A673 (cell line): Measurements from ENCODE around the gene SCRG1. TPM values are rescaled to one million over a fixed set of nuclear protein-coding genes. Genes with fewer than 3 reads are reported as not detected.

ENCODE experiments used
- BruUV-seq: library from RNA; stranded (reverse); fragments of 400-500 nt; replicated peaks from 2 replicates; lab custom pipeline; 2021; lab: Mats Ljungman, UMichigan
- CTCF ChIA-PET: fragments of 300-600 bp; sonication (Branson Sonifier 250); formaldehyde crosslinking; loops from one replicate; lab custom pipeline; 2022; ENCODE audit warnings: antibody characterized with exemption; lab: Charles Lee
- POLR2A ChIA-PET: fragments of 300-600 bp; sonication (Branson Sonifier 250); formaldehyde crosslinking; loops from one replicate; lab custom pipeline; 2022; ENCODE audit warnings: antibody characterized with exemption; ENCODE audit not compliant: low non-redundant PET; lab: Charles Lee
- DNase-seq: peaks from one replicate; pipeline ENCODE4 v3.0.0-alpha.2; 2015; ENCODE audit warnings: low spot score
- H3K27ac ChIP-seq: fragments of 200-600 bp; sonication (generic); 2 replicates; pipeline ENCODE4 v1.5.1; 2016; ENCODE audit warnings: mixed run types, low read depth, mild to moderate bottlenecking, mixed read lengths, antibody characterized with exemption, low read length; ENCODE audit not compliant: poor library complexity, severe bottlenecking
- H3K27me3 ChIP-seq: fragments of 200-600 bp; sonication (generic); replicated peaks from 2 replicates; pipeline ENCODE4 v1.6.1; 2017; ENCODE audit warnings: mixed run types, low read depth, mild to moderate bottlenecking, mixed read lengths, antibody characterized with exemption, low read length; ENCODE audit not compliant: insufficient read depth, poor library complexity
- H3K36me3 ChIP-seq: fragments of 200-600 bp; sonication (generic); 2 replicates; pipeline ENCODE4 v1.6.1; 2016; ENCODE audit warnings: mixed run types, mild to moderate bottlenecking, mixed read lengths, antibody characterized with exemption, low read length; ENCODE audit not compliant: insufficient read depth, poor library complexity, severe bottlenecking
- H3K4me1 ChIP-seq: fragments of 200-600 bp; sonication (generic); 2 replicates; pipeline ENCODE4 v1.6.1; 2017; ENCODE audit warnings: mixed run types, mild to moderate bottlenecking, mixed read lengths, antibody characterized with exemption, low read length; ENCODE audit not compliant: insufficient read depth, poor library complexity, severe bottlenecking
- H3K4me3 ChIP-seq: fragments of 200-600 bp; sonication (generic); 2 replicates; pipeline ENCODE4 v1.5.1; 2016; ENCODE audit warnings: low read depth, mixed run types, mild to moderate bottlenecking, mixed read lengths, low read length; ENCODE audit not compliant: poor library complexity, severe bottlenecking
- H3K9me3 ChIP-seq: fragments of 200-600 bp; sonication (generic); 2 replicates; pipeline ENCODE4 v1.6.1; 2016; ENCODE audit warnings: mixed run types, low read depth, mild to moderate bottlenecking, mixed read lengths, antibody characterized with exemption, low read length; ENCODE audit not compliant: poor library complexity, severe bottlenecking
- EZH2 ChIP-seq: fragments of 200-600 bp; sonication (generic); IDR thresholded peaks from 2 replicates; pipeline ENCODE4 v1.6.1; 2017; ENCODE audit warnings: borderline replicate concordance, low read depth, mild to moderate bottlenecking, mixed read lengths, antibody characterized with exemption, low read length; ENCODE audit not compliant: poor library complexity, severe bottlenecking
- intact Hi-C: fragments of 100-400 bp; cut with micrococcal nuclease; formaldehyde crosslinking; loops from one replicate; pipeline ENCODE4 v1.10.0; 2022; ENCODE audit not compliant: unreplicated experiment
- total RNA-seq: library from RNA; stranded (reverse); gene quantifications from 2 replicates; pipeline ENCODE4 v1.2.3, GENCODE V29; 2021
- TF ChIP-seq, protein P1 (sequence below): fragments of 300-800, 200-600 bp; sonication (generic); conservative IDR thresholded peaks from 2 replicates; pipeline ENCODE4 v1.5.1; 2017; ENCODE audit warnings: low read depth, mild to moderate bottlenecking, antibody characterized with exemption, low read length, moderate library complexity, mixed read lengths

SCRG1 gene
- total RNA-seq, 1 experiment from 2014 or later: 0.09 TPM

GRCh38 chr4:173362666-173363065, 36.2 kb downstream of the SCRG1 start:
- DNase-seq: no peak
- H3K36me3 ChIP-seq: no peaks in the 10 kb centered on the region
- no peak overlapping the region for H3K4me3 ChIP-seq
- POLR2A ChIA-PET: no interaction called here
- H3K9me3 ChIP-seq: no peaks in the 10 kb centered on the region
- CTCF ChIA-PET: interaction anchor here (0.7 kb wide), 1 partner anchor 61 kb away, joined by 4 read pairs; no protein-coding TSS in a partner anchor
- no peak overlapping the region for H3K27ac ChIP-seq
- no TSS peak for BruUV-seq
- TF ChIP-seq, protein P1, sequence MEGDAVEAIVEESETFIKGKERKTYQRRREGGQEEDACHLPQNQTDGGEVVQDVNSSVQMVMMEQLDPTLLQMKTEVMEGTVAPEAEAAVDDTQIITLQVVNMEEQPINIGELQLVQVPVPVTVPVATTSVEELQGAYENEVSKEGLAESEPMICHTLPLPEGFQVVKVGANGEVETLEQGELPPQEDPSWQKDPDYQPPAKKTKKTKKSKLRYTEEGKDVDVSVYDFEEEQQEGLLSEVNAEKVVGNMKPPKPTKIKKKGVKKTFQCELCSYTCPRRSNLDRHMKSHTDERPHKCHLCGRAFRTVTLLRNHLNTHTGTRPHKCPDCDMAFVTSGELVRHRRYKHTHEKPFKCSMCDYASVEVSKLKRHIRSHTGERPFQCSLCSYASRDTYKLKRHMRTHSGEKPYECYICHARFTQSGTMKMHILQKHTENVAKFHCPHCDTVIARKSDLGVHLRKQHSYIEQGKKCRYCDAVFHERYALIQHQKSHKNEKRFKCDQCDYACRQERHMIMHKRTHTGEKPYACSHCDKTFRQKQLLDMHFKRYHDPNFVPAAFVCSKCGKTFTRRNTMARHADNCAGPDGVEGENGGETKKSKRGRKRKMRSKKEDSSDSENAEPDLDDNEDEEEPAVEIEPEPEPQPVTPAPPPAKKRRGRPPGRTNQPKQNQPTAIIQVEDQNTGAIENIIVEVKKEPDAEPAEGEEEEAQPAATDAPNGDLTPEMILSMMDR: no peak
- no peak for TF ChIP-seq EZH2
- intact Hi-C loops: no loop called here
- peaks cover 11% of the 10 kb centered on the region for H3K4me1 ChIP-seq
- H3K27me3 ChIP-seq: no peaks in the 10 kb centered on the region

DNA sequence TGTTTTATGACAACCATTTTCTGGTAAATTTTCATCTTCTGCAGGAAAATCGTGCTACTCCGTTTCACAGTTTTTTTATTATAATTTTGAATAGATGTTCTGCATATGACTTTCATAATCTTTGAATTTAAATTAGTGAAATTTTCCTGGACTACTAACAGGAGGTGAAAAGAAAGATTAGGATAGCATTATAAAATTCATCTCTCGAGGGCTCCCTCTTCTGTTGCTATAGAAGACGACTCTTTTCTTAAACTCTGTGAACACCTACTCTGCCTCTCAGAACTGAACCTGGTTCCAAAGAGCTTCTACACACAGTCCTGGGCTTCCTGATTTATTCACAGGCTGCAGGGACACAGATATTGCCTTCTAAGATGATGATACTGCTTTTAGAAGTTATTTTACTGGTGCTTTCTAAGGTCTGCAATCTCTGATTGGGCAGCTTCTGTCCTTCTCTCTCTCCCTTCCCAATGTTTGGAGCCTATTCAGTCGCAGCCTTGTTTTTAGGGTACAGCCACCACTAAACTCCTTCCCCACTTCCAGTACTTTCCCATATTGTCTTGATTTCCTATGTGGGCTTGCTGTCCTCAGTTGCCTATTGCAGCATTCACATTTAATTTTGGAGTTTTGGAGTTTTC, 38.2 kb downstream of the SCRG1 start:
- H3K4me3 ChIP-seq: no peak overlapping the region
- no peak for TF ChIP-seq EZH2
- TF ChIP-seq, protein P1: peak; percentile 62
- DNase-seq: peak; percentile 46
- ChIA-PET CTCF (interaction anchor here (0.5 kb wide), 1 partner anchor 347 kb away, joined by 6 read pairs; no protein-coding TSS in a partner anchor), POLR2A (no interaction called here)
- H3K27me3 ChIP-seq: no peaks in the 10 kb centered on the region
- no peak overlapping the region for H3K27ac ChIP-seq
- H3K36me3 ChIP-seq: no peaks in the 10 kb centered on the region
- H3K9me3 ChIP-seq: no peaks in the 10 kb centered on the region
- intact Hi-C loops: no loop called here
- peaks cover 6% of the 10 kb centered on the region for H3K4me1 ChIP-seq
- BruUV-seq: no TSS peak

DNA sequence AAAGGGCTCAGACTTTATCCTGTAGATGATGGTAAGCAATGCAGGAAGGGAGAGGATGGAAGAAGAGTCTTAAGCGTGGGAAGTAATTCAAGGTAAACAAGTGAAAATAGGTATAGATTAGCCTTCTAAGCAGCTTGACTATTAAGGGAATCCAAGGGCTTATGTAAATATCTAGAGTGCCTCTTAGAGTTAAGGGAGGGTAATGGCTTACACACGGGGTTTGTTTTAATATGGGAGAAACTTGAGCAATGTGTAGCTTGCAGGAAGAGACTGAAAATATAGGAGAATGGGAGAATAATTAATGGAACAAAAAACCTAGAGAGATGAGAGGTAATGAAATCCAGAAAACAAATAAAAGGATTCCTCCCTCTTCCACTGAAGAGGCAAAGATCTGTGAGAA, 41.0 kb downstream of the SCRG1 start:
- TF ChIP-seq, protein P1: no peak
- no peak for TF ChIP-seq EZH2

More for the DNA sequence above, 41.0 kb downstream of the SCRG1 start:
- BruUV-seq: no TSS peak
- Histone ChIP-seq H3K36me3 (no peaks in the 10 kb centered on the region), H3K4me1 (peaks cover 6% of the 10 kb centered on the region), H3K9me3 (no peaks in the 10 kb centered on the region), H3K27me3 (no peaks in the 10 kb centered on the region), H3K4me3 (no peak overlapping the region), H3K27ac (no peak overlapping the region)
- ChIA-PET CTCF (no interaction called here), POLR2A (no interaction called here)
- no peak for DNase-seq
- intact Hi-C loops: no loop called here
